Suprapubic skin (tissue), 4 donors: ENCODE data around the gene PDE6D. TPM values are rescaled to one million over a fixed set of nuclear protein-coding genes. Genes with fewer than 3 reads are reported as not detected.

Experiments used
- DNase-seq, 2 donors: peaks; one replicate each; pipeline ENCODE4 v3.0.0-alpha.2; 2019; ENCODE audit warnings: low spot score in 2 of 2
- H3K27ac ChIP-seq: fragments of 200-600 bp; sonication (generic); one replicate; pipeline ENCODE4 v1.5.1; 2019
- H3K27me3 ChIP-seq: fragments of 200-600 bp; sonication (generic); one replicate; pipeline ENCODE4 v1.5.1; 2019
- H3K36me3 ChIP-seq: fragments of 200-600 bp; sonication (generic); one replicate; pipeline ENCODE4 v1.5.1; 2019
- H3K4me1 ChIP-seq: fragments of 200-600 bp; sonication (generic); one replicate; pipeline ENCODE4 v1.5.1; 2019
- H3K4me3 ChIP-seq: fragments of 200-600 bp; sonication (generic); one replicate; pipeline ENCODE4 v1.5.1; 2019; ENCODE audit warnings: mild to moderate bottlenecking
- H3K9me3 ChIP-seq: fragments of 200-600 bp; sonication (generic); one replicate; pipeline ENCODE4 v1.5.1; 2019
- CTCF ChIP-seq, 2 donors: fragments of 200-600 bp in 1 of 2; fragments of 450-650 bp in 1 of 2; sonication (generic) in 1 of 2; IDR thresholded peaks; one replicate each; pipeline ENCODE4 v1.5.1; 2016 to 2019; ENCODE audit warnings: antibody characterized with exemption in 2 of 2, mild to moderate bottlenecking in 1 of 2, moderate library complexity in 1 of 2
- EP300 ChIP-seq: sonication (generic); formaldehyde crosslinking; IDR thresholded peaks from one replicate; pipeline ENCODE4 v1.6.1; 2017; ENCODE audit warnings: antibody characterized with exemption
- POLR2A ChIP-seq, 2 donors: fragments of 450-650 bp; IDR thresholded peaks; one replicate each; pipeline ENCODE4 v1.6.1; 2017; ENCODE audit warnings: antibody characterized with exemption in 2 of 2, mild to moderate bottlenecking in 2 of 2, moderate library complexity in 2 of 2
- POLR2AphosphoS5 ChIP-seq, 3 donors: sonication (generic); formaldehyde crosslinking; IDR thresholded peaks; one replicate each; pipeline ENCODE4 v1.6.1; 2017; ENCODE audit warnings: antibody characterized with exemption in 3 of 3
- WGBS: methylation state at CpG from one replicate; pipeline ENCODE4 v1.1.5; 2018; 5-methylcytosine and 5-hydroxymethylcytosine counted together
- total RNA-seq, 4 donors: library from RNA; depleted of rRNA; stranded (reverse); fragments of >200 nt; gene quantifications; one replicate each; pipeline ENCODE4 v1.1.0, GENCODE V29; 2016

The PDE6D gene
- total RNA-seq, 4 donors from 2014 or later = 14.6 to 23.7 (median 22.2) TPM

DNA sequence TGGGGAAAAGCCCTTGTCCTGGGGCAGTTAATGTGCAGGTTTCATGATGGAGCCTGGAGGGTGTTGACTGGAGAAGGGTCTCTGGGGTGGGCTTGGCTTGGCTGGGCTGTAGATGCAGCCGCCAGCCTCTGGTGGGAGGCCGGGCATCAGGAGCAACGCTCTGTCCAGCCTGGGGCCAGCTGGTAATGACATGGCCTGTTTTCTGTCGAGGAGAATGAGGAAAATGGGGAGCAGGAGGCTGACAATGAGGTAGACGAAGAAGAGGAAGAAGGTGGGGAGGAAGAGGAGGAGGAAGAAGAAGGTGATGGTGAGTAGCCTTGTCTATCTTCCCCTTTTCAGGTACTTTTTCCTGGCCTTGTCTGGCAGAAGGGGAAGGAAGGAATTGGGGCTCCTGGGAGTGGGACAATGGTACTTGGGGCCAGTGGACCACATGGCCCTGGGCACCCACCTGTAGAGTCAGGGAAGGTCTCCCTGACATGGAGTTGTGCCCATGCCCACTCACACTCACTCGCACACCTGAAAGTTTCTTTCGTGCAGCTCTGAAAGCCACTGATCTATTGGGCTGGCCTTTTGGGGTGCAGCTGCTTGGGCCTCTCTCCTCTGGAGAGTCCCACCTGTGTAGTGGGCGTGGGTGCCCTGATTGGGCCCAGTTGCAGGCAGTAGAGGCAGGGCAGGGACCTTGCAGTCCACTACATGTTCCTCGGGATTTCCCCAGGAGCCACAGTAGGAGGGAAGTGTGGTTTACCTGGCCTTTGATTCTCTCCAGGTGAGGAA, 69.2 kb downstream of the PDE6D start:
- WGBS = 33% methylated on average over 9 of the region's 9 CpGs
- Histone ChIP-seq H3K4me1 (peaks cover 46% of the 10 kb centered on the region), H3K9me3 (no peaks in the 10 kb centered on the region), H3K4me3 (peak overlapping the region; percentile 98), H3K36me3 (peaks cover 18% of the 10 kb centered on the region), H3K27ac (peak overlapping the region; percentile 98), H3K27me3 (no peaks in the 10 kb centered on the region)
- TF ChIP-seq CTCF (IDR thresholded peaks at IDR 0.05) (no peak), EP300 (no peak), POLR2AphosphoS5 (IDR thresholded peaks at IDR 0.05) (no peak), POLR2A (IDR thresholded peaks at IDR 0.05) (no peak)
- no peak for DNase-seq

GRCh38 chr2:231710799-231711676, 70.0 kb downstream of the PDE6D start:
- DNase-seq = peak in 1 of 2 donors; percentile 81
- H3K4me1 ChIP-seq = peaks cover 47% of the 10 kb centered on the region
- 12% methylated on average over 15 of the region's 43 CpGs for WGBS

GRCh38 chr2:231709981-231710798, 70.9 kb downstream of the PDE6D start:
- DNase-seq = peak in 1 of 2 donors; percentile 89
- WGBS = under 1% methylated on average over 29 of the region's 105 CpGs
- Histone ChIP-seq H3K36me3 (peaks cover 18% of the 10 kb centered on the region), H3K4me1 (peaks cover 55% of the 10 kb centered on the region), H3K9me3 (no peaks in the 10 kb centered on the region), H3K27me3 (no peaks in the 10 kb centered on the region), H3K27ac (peak overlapping the region; percentile 98), H3K4me3 (peak overlapping the region; percentile 98)
- TF ChIP-seq POLR2AphosphoS5 (IDR thresholded peaks at IDR 0.05) (peak in 1 of 3 donors; percentile 44), EP300 (no peak), POLR2A (IDR thresholded peaks at IDR 0.05) (peak; percentile 59 to 89), CTCF (IDR thresholded peaks at IDR 0.05) (peak; percentile 92 to 97)

More at GRCh38 chr2:231710799-231711676, 70.0 kb downstream of the PDE6D start:
- H3K27me3 ChIP-seq = no peaks in the 10 kb centered on the region
- no peaks in the 10 kb centered on the region for H3K9me3 ChIP-seq
- H3K4me3 ChIP-seq = peak overlapping the region; percentile 98
- TF ChIP-seq POLR2A (IDR thresholded peaks at IDR 0.05) (no peak), CTCF (IDR thresholded peaks at IDR 0.05) (no peak), EP300 (no peak), POLR2AphosphoS5 (IDR thresholded peaks at IDR 0.05) (no peak)
- H3K27ac ChIP-seq = peak overlapping the region; percentile 98
- peaks cover 18% of the 10 kb centered on the region for H3K36me3 ChIP-seq

- Histone ChIP-seq H3K4me3 (peak overlapping the region; percentile 98), H3K27ac (peak overlapping the region; percentile 98), H3K36me3 (peaks cover 18% of the 10 kb centered on the region), H3K9me3 (no peaks in the 10 kb centered on the region), H3K4me1 (peaks cover 52% of the 10 kb centered on the region), H3K27me3 (no peaks in the 10 kb centered on the region)
- 0% methylated on average over 8 of the region's 33 CpGs for WGBS
- TF ChIP-seq POLR2A (IDR thresholded peaks at IDR 0.05) = no peak
- no peak for TF ChIP-seq EP300
- no peak for TF ChIP-seq POLR2AphosphoS5 (IDR thresholded peaks at IDR 0.05)
- TF ChIP-seq CTCF (IDR thresholded peaks at IDR 0.05) = no peak
- peak in 1 of 2 donors; percentile 84 for DNase-seq
These were observed 71.5 kb downstream of the PDE6D start for GRCh38 chr2:231709636-231709980.
